ENCODE results near the gene AIFM3.
"Not testable (repeated sequence)": the region's sequence is repeated elsewhere in the genome, so short reads cannot be mapped to it uniquely, and the experiment has no call there.

Gene AIFM3

GRCh38 chr22:20992056-20992442, 25.0 kb downstream of the AIFM3 start:
- DNase-seq: no peak

GRCh38 chr22:20992456-20993303, 25.6 kb downstream of the AIFM3 start:
- DNase-seq: no peak

DNA sequence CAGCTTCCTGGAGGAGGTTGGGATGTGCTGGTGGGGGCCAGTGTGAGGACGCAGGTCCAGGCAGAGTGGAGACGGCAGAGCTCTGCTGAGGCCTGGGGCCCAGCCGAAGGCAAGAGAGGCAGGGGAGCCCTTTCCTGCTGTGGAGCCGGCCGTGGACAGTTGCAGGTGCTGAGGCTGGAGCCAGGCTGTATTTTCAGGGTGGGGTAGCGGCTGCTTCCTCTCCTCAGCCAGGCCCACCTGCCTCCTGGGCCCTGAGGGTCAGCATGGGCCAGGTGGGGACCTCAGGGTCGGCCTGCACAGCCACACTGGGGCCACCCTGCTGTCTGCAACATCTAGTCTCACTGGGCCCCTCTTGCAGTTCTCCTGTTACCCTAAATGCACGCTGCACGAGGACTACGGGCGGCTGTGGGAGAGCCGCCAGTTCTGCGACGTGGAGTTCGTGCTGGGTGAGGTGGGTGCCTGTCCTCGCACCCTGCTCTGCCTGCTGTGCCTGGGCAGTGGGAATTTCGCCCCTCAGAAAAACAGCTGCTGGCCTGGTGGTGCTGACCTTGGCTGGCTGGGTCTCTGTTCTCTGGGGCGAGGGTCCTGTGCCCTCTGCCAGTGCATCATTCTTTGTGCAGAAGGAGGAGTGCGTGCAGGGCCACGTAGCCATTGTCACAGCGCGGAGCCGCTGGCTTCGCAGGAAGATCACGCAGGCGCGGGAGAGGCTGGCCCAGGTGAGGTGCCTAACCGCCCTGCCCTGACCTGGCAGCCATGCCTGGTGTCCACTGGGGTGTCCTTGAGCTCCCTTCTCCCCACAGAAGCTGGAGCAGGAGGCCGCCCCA, 26.5 kb downstream of the AIFM3 start:
- DNase-seq: no peak

DNA sequence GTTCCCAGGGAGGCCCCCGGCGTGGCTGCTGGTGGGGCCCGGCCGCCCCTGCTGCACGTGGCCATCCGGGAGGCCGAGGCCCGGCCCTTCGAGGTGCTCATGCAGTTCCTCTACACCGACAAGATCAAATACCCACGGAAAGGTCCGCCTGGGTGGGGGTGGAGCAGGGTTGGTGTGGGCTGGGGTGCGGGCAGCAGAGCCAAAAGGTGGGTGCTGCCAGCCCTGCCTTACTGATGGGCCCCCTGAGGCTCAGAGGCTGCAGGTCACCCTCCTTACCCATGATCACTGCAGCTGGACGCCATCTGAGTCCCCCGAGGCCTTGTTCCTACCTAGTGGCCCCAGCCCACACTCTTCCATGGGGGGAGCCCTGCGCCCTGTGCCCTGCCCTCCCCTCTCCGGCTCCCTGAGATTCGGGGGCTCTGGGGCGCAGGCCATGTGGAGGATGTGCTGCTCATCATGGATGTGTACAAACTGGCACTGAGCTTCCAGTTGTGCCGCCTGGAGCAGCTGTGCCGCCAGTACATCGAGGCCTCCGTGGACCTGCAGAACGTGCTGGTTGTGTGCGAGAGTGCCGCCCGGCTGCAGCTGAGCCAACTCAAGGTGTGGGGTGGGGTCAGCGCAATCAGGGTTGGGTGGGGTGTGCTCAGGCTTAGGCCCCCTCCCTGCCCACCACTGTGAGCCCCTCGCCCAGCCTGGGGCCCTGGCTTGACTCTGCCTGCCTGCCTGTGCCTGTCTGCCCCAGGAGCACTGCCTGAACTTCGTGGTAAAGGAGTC, 27.3 kb downstream of the AIFM3 start:
- DNase-seq: no peak

DNA sequence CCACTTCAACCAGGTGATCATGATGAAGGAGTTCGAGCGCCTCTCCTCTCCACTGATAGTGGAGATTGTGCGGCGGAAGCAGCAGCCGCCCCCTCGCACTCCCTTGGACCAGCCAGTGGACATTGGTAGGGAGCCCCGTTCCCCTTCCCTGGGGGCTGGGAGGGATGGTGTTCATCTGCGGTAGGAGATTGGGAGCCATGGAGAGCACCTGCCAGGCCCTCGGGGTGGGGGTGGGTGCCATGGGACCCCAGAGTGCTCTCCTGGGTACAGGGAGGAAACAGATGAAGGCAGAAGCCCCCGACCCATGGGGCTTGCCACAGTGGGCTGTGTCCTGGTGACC, 27.8 kb downstream of the AIFM3 start:
- no peak for DNase-seq

- DNase-seq: no peak
Measured at GRCh38 chr22:20995329-20996030, 28.4 kb downstream of the AIFM3 start.

DNA sequence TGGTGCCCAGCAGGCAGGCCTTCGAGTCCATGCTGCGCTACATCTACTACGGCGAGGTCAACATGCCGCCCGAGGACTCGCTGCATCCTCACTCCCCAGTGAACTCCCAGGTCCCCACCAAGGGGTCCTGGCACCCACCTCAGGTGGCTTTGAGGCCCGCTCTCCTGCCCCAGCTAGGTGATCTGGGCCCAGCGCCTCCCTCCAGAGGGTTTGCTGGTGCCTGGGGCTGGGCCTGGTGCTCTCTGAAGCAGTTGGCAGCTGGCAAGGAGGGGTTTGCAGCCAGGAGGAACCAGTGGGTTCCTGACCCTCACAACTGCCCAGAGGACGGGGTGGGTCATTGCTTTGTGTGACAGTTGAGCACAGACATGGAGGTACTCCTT, 29.0 kb downstream of the AIFM3 start:
- DNase-seq: no peak

- no peak for DNase-seq
Measured at GRCh38 chr22:20996598-20997535, 29.8 kb downstream of the AIFM3 start.

DNA sequence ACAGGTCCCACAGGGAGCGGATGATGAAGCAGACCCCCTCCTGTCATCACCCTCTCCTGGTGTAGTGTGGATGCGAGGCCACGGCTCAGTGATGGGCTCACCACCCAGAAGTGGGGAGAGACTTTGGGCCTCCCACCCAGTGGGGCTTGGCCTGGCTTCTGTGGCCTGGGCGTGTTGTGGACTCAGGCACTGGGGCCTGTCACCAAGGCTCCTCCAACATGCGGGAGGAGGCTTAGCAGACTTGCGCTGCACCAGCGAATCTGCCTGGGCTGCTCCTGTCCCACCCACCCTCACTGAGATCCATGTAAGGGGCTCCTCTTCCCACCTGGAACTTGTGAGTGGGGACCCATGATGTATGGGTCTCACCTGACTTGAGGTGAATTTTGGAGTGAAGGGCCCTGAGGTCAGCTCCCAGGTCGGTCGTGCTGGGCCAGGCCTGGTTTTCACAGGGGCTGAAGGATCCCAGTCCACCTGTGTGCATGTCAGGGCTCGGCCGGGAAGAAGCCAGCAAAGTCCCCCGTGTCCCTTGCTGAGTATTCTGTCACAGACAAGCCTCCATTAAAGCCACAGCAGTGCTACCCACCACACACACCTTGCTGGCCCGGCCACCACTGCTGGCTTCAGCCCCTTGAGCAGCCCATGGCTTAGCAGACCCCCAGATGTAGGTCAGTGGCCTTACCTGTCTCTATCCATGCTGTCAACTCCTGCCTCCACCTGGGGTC, 30.6 kb downstream of the AIFM3 start:
- DNase-seq: no peak

GRCh38 chr22:20998411-20999336, 31.6 kb downstream of the AIFM3 start:
- DNase-seq: no peak

- no peak for DNase-seq
Measured at GRCh38 chr22:20999350-21000206, 32.5 kb downstream of the AIFM3 start.

DNA sequence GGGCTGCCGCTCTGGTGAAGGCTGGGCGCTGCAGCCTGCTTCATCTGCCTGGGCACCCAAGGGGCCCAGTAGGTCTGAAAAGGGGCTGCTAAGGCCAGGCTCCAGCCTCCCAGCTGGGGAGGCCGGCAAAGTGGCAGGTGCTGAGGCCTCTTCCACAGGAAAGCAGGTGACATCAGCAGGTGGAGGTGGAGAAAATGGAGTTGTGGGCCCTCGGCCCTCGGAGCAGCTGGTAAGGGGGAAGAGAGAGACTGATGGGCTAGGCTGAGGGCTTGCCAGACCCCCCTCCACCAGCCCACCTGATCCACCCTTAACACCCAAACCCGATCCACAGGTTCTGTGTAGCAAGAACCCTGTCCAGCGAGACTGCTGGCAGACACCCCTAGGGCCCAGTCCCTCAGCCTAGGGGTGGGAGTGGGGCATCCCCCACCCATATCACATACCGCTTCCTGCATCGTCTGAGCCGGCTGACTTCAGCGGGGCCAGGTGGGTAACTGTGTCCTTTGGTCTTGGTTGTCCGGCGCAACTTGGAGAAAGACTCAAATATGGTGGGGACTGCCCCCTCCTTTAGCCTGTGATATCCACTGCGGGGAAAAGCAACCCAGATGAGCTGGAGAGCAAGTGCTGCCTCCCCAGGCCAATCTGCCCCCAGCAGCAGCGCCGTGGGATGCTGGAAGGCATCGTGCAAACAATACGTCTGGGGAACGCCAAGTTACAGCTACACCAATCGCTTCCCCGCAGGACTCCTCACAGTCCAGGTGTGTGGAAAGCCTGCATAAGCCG, 33.3 kb downstream of the AIFM3 start:
- no peak for DNase-seq

GRCh38 chr22:21000987-21001600, 34.0 kb downstream of the AIFM3 start:
- no peak for DNase-seq

DNA sequence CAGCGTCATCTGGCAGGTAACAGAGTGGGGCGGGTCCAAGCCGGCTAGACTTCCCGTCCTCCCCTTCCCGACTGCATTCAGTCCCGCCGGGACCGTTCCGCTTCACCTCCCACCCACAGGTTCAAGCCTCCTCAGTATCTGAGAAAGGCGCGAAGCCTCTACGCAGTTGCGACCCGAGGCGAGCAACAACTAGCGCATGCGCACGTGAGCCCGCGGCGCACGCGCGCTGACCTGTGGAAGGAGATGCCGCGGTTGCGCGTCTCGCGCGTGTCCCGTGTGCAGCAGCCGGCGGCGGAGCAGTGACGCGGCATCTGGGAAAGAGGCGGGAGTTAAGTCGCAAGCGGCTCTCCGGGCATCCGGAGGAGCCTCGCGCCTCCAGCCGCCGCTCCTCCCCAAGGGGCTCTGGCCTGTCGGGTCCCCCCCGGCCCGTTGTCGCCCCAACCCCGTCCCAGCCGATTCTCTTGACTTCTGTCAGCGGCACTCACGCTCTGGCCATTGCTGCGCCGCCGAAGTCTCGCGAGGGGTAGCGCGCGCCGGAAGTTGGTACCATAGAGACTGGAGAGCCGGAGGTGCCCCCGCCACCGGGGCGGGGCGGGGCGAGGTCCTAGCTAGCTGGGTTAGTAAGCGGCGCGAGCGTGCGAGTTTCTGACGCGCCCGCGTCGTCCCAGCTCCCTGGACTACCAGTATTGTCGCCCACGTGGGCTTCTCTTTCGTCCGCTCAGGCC, 34.7 kb downstream of the AIFM3 start, which contains the start of gene THAP7:
TSS of gene THAP7 (minus strand) at position 518 of the 725 bp plus-strand sequence. CDS start at position 311, 207 bp downstream.
- DNase-seq: peak; percentile 98 to 99 (median 98)

DNA sequence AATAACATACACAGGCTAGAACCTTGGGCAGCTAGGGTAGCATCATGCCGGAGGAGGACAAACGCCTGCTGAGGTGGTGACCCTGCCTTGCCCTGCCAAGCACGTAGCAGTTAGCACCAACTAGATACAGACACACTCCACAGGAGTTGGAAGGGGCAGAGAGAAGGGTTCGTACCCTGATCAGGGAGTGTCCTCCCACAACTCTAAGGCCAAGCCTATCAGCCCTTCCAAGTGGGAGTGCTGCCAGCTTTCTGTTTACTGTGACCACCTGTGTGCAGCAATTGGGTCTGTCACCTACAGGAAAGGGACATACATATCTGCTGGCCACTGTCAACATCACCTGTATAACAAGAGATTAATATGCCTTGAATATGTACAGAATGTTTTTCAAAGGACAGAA, 36.7 kb downstream of the AIFM3 start:
- no peak for DNase-seq

- not testable (repeated sequence) for DNase-seq
Measured at GRCh38 chr22:21009208-21009607, 42.2 kb downstream of the AIFM3 start.
